Activated CD4-positive, alpha-beta T cell treated with anti-CD3 and anti-CD28 coated beads, Interleukin-2, amount 50 U/mL, for 16 hours (primary cell): Measurements from ENCODE around the gene TCF4.

Experiments used
- DNase-seq: peaks from one replicate; pipeline ENCODE4 v3.0.0-alpha.2; 2020

The TCF4 gene

GRCh38 chr18:55374741-55375140 lies 213.3 kb downstream of the TCF4 start:
- no peak for DNase-seq

- no peak for DNase-seq
Observed at GRCh38 chr18:55372209-55372608, 215.8 kb downstream of the TCF4 start.

- no peak for DNase-seq
Observed at GRCh38 chr18:55370936-55371335, 217.1 kb downstream of the TCF4 start.

GRCh38 chr18:55369346-55369745 lies 218.6 kb downstream of the TCF4 start:
- no peak for DNase-seq

GRCh38 chr18:55365342-55365741 lies 222.7 kb downstream of the TCF4 start:
- no peak for DNase-seq

GRCh38 chr18:55362303-55362702 lies 225.7 kb downstream of the TCF4 start:
- DNase-seq, result no peak

- DNase-seq, result no peak
Observed at GRCh38 chr18:55361492-55362250, 226.3 kb downstream of the TCF4 start.

- no peak for DNase-seq
Observed at GRCh38 chr18:55360061-55360460, 227.9 kb downstream of the TCF4 start.

GRCh38 chr18:55356815-55357214 lies 231.2 kb downstream of the TCF4 start:
- no peak for DNase-seq

GRCh38 chr18:55355223-55355622 lies 232.8 kb downstream of the TCF4 start:
- DNase-seq, result no peak

- DNase-seq, result no peak
Observed at GRCh38 chr18:55354795-55355194, 233.2 kb downstream of the TCF4 start.

- DNase-seq, result no peak
Observed at GRCh38 chr18:55353806-55354205, 234.2 kb downstream of the TCF4 start.

- DNase-seq, result no peak
Observed at GRCh38 chr18:55353391-55353790, 234.6 kb downstream of the TCF4 start.

GRCh38 chr18:55351980-55352714 lies 235.8 kb downstream of the TCF4 start:
- DNase-seq, result peak; percentile 23

- DNase-seq, result no peak
Observed at GRCh38 chr18:55351241-55351691, 236.7 kb downstream of the TCF4 start.

- DNase-seq, result no peak
Observed at GRCh38 chr18:55349685-55350084, 238.3 kb downstream of the TCF4 start.

GRCh38 chr18:55346961-55347740 lies 240.8 kb downstream of the TCF4 start:
- no peak for DNase-seq

GRCh38 chr18:55346387-55346786 lies 241.6 kb downstream of the TCF4 start:
- no peak for DNase-seq

- DNase-seq, result no peak
Observed at GRCh38 chr18:55345103-55345950, 242.7 kb downstream of the TCF4 start.

GRCh38 chr18:55343396-55344073 lies 244.5 kb downstream of the TCF4 start:
- DNase-seq, result no peak

- DNase-seq, result no peak
Observed at GRCh38 chr18:55340998-55341397, 247.0 kb downstream of the TCF4 start.

- no peak for DNase-seq
Observed at GRCh38 chr18:55339990-55340389, 248.0 kb downstream of the TCF4 start.
